ENCODE results near the gene CERS6. TPM values are rescaled to one million over a fixed set of nuclear protein-coding genes. Genes with fewer than 3 reads are reported as not detected.

CERS6 gene
- total RNA-seq, 1 experiment from 2014 or later: 17.3 TPM

DNA sequence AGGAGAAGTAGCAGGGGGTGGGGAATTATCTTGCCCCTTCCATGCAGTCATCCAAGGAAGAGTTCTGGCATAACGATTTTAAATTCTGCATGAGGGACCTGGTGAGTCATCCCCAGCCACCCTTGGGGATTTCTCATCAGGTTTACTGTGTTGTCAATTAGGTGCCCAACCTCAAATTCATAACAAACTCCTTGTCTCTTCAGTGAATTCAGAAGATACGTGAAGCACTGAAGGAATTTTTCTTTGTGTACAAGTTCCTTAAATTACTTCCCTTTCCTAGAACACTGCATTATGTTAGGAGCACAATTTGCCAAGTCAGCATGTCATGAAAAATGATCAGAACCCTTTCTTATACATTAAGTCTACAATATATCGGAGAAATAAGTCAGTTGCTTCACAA, 275.5 kb downstream of the CERS6 start (continued):
- TF ChIP-seq, protein P1, sequence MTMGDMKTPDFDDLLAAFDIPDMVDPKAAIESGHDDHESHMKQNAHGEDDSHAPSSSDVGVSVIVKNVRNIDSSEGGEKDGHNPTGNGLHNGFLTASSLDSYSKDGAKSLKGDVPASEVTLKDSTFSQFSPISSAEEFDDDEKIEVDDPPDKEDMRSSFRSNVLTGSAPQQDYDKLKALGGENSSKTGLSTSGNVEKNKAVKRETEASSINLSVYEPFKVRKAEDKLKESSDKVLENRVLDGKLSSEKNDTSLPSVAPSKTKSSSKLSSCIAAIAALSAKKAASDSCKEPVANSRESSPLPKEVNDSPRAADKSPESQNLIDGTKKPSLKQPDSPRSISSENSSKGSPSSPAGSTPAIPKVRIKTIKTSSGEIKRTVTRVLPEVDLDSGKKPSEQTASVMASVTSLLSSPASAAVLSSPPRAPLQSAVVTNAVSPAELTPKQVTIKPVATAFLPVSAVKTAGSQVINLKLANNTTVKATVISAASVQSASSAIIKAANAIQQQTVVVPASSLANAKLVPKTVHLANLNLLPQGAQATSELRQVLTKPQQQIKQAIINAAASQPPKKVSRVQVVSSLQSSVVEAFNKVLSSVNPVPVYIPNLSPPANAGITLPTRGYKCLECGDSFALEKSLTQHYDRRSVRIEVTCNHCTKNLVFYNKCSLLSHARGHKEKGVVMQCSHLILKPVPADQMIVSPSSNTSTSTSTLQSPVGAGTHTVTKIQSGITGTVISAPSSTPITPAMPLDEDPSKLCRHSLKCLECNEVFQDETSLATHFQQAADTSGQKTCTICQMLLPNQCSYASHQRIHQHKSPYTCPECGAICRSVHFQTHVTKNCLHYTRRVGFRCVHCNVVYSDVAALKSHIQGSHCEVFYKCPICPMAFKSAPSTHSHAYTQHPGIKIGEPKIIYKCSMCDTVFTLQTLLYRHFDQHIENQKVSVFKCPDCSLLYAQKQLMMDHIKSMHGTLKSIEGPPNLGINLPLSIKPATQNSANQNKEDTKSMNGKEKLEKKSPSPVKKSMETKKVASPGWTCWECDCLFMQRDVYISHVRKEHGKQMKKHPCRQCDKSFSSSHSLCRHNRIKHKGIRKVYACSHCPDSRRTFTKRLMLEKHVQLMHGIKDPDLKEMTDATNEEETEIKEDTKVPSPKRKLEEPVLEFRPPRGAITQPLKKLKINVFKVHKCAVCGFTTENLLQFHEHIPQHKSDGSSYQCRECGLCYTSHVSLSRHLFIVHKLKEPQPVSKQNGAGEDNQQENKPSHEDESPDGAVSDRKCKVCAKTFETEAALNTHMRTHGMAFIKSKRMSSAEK (CRISPR knock-in tag; IDR thresholded peaks at IDR 0.05; ENCODE audit: borderline replicate concordance): no peak
- TF ChIP-seq, protein P2, sequence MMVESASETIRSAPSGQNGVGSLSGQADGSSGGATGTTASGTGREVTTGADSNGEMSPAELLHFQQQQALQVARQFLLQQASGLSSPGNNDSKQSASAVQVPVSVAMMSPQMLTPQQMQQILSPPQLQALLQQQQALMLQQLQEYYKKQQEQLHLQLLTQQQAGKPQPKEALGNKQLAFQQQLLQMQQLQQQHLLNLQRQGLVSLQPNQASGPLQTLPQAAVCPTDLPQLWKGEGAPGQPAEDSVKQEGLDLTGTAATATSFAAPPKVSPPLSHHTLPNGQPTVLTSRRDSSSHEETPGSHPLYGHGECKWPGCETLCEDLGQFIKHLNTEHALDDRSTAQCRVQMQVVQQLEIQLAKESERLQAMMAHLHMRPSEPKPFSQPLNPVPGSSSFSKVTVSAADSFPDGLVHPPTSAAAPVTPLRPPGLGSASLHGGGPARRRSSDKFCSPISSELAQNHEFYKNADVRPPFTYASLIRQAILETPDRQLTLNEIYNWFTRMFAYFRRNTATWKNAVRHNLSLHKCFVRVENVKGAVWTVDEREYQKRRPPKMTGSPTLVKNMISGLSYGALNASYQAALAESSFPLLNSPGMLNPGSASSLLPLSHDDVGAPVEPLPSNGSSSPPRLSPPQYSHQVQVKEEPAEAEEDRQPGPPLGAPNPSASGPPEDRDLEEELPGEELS (CRISPR knock-in tag; IDR thresholded peaks at IDR 0.05): no peak
- TF ChIP-seq ETV6 (CRISPR knock-in tag; IDR thresholded peaks at IDR 0.05): no peak
- TF ChIP-seq ZNF138 (CRISPR knock-in tag; conservative IDR thresholded peaks at IDR 0.05): no peak
- no peak for TF ChIP-seq TEAD1 (CRISPR knock-in tag; IDR thresholded peaks at IDR 0.05)
- no peak for TF ChIP-seq MXD4 (CRISPR knock-in tag; IDR thresholded peaks at IDR 0.05; ENCODE audit: borderline replicate concordance)
- TF ChIP-seq, protein P3, sequence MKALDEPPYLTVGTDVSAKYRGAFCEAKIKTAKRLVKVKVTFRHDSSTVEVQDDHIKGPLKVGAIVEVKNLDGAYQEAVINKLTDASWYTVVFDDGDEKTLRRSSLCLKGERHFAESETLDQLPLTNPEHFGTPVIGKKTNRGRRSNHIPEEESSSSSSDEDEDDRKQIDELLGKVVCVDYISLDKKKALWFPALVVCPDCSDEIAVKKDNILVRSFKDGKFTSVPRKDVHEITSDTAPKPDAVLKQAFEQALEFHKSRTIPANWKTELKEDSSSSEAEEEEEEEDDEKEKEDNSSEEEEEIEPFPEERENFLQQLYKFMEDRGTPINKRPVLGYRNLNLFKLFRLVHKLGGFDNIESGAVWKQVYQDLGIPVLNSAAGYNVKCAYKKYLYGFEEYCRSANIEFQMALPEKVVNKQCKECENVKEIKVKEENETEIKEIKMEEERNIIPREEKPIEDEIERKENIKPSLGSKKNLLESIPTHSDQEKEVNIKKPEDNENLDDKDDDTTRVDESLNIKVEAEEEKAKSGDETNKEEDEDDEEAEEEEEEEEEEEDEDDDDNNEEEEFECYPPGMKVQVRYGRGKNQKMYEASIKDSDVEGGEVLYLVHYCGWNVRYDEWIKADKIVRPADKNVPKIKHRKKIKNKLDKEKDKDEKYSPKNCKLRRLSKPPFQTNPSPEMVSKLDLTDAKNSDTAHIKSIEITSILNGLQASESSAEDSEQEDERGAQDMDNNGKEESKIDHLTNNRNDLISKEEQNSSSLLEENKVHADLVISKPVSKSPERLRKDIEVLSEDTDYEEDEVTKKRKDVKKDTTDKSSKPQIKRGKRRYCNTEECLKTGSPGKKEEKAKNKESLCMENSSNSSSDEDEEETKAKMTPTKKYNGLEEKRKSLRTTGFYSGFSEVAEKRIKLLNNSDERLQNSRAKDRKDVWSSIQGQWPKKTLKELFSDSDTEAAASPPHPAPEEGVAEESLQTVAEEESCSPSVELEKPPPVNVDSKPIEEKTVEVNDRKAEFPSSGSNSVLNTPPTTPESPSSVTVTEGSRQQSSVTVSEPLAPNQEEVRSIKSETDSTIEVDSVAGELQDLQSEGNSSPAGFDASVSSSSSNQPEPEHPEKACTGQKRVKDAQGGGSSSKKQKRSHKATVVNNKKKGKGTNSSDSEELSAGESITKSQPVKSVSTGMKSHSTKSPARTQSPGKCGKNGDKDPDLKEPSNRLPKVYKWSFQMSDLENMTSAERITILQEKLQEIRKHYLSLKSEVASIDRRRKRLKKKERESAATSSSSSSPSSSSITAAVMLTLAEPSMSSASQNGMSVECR (CRISPR knock-in tag; IDR thresholded peaks at IDR 0.05; ENCODE audit: borderline replicate concordance): no peak
- TF ChIP-seq, protein P4, sequence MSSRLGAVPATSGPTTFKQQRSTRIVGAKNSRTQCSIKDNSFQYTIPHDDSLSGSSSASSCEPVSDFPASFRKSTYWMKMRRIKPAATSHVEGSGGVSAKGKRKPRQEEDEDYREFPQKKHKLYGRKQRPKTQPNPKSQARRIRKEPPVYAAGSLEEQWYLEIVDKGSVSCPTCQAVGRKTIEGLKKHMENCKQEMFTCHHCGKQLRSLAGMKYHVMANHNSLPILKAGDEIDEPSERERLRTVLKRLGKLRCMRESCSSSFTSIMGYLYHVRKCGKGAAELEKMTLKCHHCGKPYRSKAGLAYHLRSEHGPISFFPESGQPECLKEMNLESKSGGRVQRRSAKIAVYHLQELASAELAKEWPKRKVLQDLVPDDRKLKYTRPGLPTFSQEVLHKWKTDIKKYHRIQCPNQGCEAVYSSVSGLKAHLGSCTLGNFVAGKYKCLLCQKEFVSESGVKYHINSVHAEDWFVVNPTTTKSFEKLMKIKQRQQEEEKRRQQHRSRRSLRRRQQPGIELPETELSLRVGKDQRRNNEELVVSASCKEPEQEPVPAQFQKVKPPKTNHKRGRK (CRISPR knock-in tag; IDR thresholded peaks at IDR 0.05; ENCODE audit: borderline replicate concordance): no peak
- no peak for TF ChIP-seq SP1 (CRISPR knock-in tag; conservative IDR thresholded peaks at IDR 0.05)

DNA sequence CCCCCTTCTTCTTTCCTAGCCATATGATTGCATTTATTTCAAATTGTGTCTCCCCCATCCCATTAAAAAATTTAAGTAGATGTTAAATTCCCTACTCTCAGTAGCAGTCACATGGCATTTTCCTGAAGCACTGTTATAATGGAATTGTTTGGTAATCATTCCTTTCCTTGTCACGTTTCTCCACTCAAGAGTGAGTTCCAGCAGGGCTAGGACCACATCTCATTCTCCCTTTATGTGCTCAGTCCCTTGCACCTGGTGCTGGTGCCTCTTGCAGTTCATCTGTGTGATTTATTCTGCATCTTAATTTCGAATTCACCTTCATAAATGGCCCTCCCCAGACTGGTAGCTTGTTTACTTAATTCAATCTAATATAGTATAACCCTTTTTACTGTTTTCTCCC, 276.0 kb downstream of the CERS6 start:
- TF ChIP-seq RELA (CRISPR knock-in tag; IDR thresholded peaks at IDR 0.05; ENCODE audit: borderline replicate concordance): no peak
- TF ChIP-seq, protein P5, sequence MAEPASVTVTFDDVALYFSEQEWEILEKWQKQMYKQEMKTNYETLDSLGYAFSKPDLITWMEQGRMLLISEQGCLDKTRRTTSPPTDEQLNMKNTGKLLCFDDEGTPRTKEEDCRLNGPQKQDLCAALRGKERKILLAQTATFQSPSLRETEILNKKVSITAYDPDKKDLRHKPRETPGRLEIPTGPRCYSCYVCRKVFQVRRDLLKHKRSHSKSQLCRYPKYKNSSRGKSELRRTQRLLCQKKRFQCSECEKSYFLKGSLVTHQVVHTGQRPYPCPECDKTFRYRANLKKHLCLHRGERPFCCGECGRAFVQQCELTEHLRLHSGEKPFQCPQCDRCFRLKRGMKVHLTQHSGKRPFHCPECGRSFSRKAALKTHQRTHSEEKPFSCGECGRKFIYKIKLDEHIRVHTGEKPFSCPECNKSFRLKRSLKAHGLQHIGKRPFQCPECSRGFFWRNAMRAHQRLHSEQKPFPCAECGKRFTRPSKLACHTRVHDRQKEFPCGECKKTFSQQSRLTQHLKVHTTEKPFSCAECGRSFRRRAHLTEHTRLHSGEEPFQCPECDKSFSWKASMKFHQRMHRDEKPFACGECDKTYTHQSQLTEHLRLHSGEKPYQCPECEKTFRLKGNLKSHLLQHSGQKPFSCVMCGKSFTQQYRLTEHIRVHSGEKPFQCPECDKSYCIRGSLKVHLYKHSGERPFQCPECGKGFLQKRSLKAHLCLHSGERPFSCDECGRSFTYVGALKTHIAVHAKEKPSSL (CRISPR knock-in tag; conservative IDR thresholded peaks at IDR 0.05): no peak
- TF ChIP-seq TP53 (CRISPR knock-in tag; IDR thresholded peaks at IDR 0.05): no peak
- TF ChIP-seq, protein P6, sequence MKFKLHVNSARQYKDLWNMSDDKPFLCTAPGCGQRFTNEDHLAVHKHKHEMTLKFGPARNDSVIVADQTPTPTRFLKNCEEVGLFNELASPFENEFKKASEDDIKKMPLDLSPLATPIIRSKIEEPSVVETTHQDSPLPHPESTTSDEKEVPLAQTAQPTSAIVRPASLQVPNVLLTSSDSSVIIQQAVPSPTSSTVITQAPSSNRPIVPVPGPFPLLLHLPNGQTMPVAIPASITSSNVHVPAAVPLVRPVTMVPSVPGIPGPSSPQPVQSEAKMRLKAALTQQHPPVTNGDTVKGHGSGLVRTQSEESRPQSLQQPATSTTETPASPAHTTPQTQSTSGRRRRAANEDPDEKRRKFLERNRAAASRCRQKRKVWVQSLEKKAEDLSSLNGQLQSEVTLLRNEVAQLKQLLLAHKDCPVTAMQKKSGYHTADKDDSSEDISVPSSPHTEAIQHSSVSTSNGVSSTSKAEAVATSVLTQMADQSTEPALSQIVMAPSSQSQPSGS (CRISPR knock-in tag; IDR thresholded peaks at IDR 0.05; ENCODE audit: borderline replicate concordance, low read depth): no peak
- TF ChIP-seq, protein P2 (CRISPR knock-in tag; IDR thresholded peaks at IDR 0.05): no peak
- no peak for TF ChIP-seq CREM (CRISPR knock-in tag; IDR thresholded peaks at IDR 0.05)
- CTCF ChIA-PET: no interaction called here
- DNase-seq (ENCODE audit: low spot score) (no peak), ATAC-seq (no peak)
- Mint-ChIP-seq H3K27ac (0 out of 2 replicates have a peak overlapping the region, but pooled peaks have one; percentile 1), H3K9me3 (no peaks in the 10 kb centered on the region), H3K36me3 (no peaks in the 10 kb centered on the region), H3K27me3 (ENCODE audit: low read depth) (no peaks in the 10 kb centered on the region), H3K4me1 (peaks cover 33% of the 10 kb centered on the region), H3K4me3 (no peak overlapping the region)
- POLR2A ChIA-PET: no interaction called here

Measured in WTC11 (cell line).